ENCODE results near the gene SLC39A11.

GRCh38 chr17:72901083-72901482 is 191.4 kb downstream of the SLC39A11 start:
- no peak for TF ChIP-seq CTCF (IDR thresholded peaks at IDR 0.05; ENCODE audit: low read depth, low read length)
- TF ChIP-seq EZH2phosphoT487 (IDR thresholded peaks at IDR 0.05; ENCODE audit: low read depth) = no peak

All from OCI-LY3 (cell line).